Endothelial cell of umbilical vein (primary cell): Measurements from ENCODE around the gene GPR146.

Experiments used
- CTCF ChIP-seq, 2 donors: IDR thresholded peaks; 1 replicate in 1 of 2; 2 replicates in 1 of 2; pipeline ENCODE4 v1.5.1; 2011; ENCODE audit warnings: low read length in 2 of 2, mild to moderate bottlenecking in 2 of 2, moderate library complexity in 2 of 2, control low read depth in 1 of 2, inconsistent platforms in 1 of 2, low read depth in 1 of 2; ENCODE audit not compliant: insufficient read depth in 1 of 2; ENCODE audit errors: extremely low read depth in 1 of 2
- EZH2 ChIP-seq: IDR thresholded peaks from 2 replicates; pipeline ENCODE4 v1.6.1; 2012; ENCODE audit warnings: borderline replicate concordance, low read depth, mild to moderate bottlenecking, moderate library complexity, low read length, inconsistent platforms; ENCODE audit not compliant: severe bottlenecking
- JUN ChIP-seq: IDR thresholded peaks from 2 replicates; pipeline ENCODE4 v1.6.1; 2011; ENCODE audit warnings: borderline replicate concordance, low read depth; ENCODE audit not compliant: insufficient read length, insufficient read depth
- MAX ChIP-seq: IDR thresholded peaks from 2 replicates; pipeline ENCODE4 v1.6.1; 2011; ENCODE audit not compliant: insufficient read depth, insufficient read length
- POLR2A ChIP-seq: IDR thresholded peaks from 2 replicates; pipeline ENCODE4 v1.6.1; 2012; ENCODE audit warnings: low read depth, mild to moderate bottlenecking, control low read depth, low read length
- POLR2AphosphoS5 ChIP-seq: IDR thresholded peaks from 2 replicates; pipeline ENCODE4 v1.6.1; 2012; ENCODE audit warnings: low read depth, mild to moderate bottlenecking, control low read depth, low read length, moderate library complexity; ENCODE audit not compliant: insufficient read depth

DNA sequence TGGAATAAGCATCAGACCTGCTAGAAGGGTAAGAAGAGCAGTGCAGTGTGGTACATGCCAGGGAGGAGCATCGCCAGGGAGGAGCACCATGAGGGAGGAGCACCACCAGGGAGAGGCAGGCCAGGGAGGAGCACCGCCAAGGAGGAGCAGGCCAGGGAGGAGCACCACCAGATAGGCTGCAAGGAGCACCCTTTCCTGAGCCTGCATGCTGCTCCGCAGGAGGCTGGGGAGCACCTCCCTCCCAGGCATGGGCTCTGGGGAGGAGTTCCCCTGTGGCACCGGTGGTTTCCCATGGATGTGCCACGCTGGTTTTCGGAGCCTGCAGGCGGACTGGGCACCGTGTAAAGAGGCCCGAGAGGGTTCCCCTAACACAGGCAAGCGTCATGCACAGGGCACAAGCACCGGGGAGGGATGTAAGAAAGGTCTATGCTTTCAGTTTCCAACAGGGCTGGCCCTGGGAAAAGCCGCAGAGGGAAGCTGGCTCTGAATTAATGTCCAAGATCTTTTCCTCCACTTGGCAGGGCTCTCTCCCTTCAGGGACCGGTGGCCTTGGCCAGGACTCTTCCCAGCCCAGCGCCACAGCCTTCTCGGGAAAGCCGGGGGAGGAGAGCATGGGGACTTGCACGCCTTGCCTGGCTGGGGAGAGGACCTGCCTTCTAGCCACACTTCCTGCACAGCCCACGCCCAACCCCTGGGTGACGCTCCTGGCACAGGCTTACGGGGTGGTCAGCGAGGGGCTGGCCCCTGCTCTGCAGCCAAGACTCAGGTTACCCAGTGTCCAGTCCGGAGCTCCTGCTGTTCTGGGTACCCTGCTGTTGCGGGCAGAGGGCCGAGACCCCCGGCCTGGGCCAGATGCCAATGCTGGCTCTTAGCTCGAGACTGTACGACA lies 32.1 kb downstream of the GPR146 start:
- TF ChIP-seq CTCF (IDR thresholded peaks at IDR 0.05; ENCODE audit: extremely low read depth in 1 of 2, insufficient read depth in 1 of 2, low read depth in 1 of 2, low read length in 2 of 2): no peak
- TF ChIP-seq EZH2: no peak
- TF ChIP-seq JUN: no peak
- no peak for TF ChIP-seq POLR2A
- TF ChIP-seq POLR2AphosphoS5: no peak
- TF ChIP-seq MAX: no peak
